Skeletal muscle satellite cell (primary cell): ENCODE measurements around the gene MARCHF10. TPM values are rescaled to one million over a fixed set of nuclear protein-coding genes. Genes with fewer than 3 reads are reported as not detected.
"Not testable (repeated sequence)": the region's sequence is repeated elsewhere in the genome, so short reads cannot be mapped to it uniquely, and the experiment has no call there.

ENCODE experiments used
- H3K27me3 ChIP-seq: 2 replicates; pipeline ENCODE4 v1.7.0; 2013; ENCODE audit warnings: low read length; ENCODE audit not compliant: control insufficient read depth, insufficient read depth
- H3K36me3 ChIP-seq: 2 replicates; pipeline ENCODE4 v1.7.0; 2013; ENCODE audit warnings: mild to moderate bottlenecking, control low read depth, low read length; ENCODE audit not compliant: insufficient read depth
- H3K4me1 ChIP-seq: 2 replicates; pipeline ENCODE4 v1.7.0; 2013; ENCODE audit warnings: low read length; ENCODE audit not compliant: control insufficient read depth, insufficient read depth
- H3K4me2 ChIP-seq: 2 replicates; pipeline ENCODE4 v1.7.0; 2013; ENCODE audit warnings: mild to moderate bottlenecking, low read length
- H3K4me3 ChIP-seq: 2 replicates; pipeline ENCODE4 v1.7.0; 2013; ENCODE audit warnings: low read length
- H3K9ac ChIP-seq: 2 replicates; pipeline ENCODE4 v1.7.0; 2013; ENCODE audit warnings: mild to moderate bottlenecking, low read depth, low read length, moderate library complexity
- H3K9me3 ChIP-seq: replicated peaks from 2 replicates; pipeline ENCODE4 v1.7.0; 2013; ENCODE audit warnings: mild to moderate bottlenecking, control low read depth, low read length
- total RNA-seq: library from RNA; depleted of rRNA; stranded (reverse); fragments of >200 nt; gene quantifications from 2 replicates; pipeline ENCODE4 v1.2.3, GENCODE V29; 2012; rRNA removed

The MARCHF10 gene
- not detected in 2 replicates for total RNA-seq

GRCh38 chr17:62807812-62808575 is at the start of gene MARCHF10:
Gene MARCHF10, minus strand, starts transcription at chr17:62808314. Its CDS starts 6,579 bp downstream, at chr17:62801735.
- H3K4me2 ChIP-seq, result peak within 1 kb of the TSS; percentile 71
- peak within 1 kb of the TSS; percentile 62 for H3K4me3 ChIP-seq
- H3K9me3 ChIP-seq, result no peaks in the 10 kb centered on the region
- peak within 1 kb of the TSS; percentile 23 for H3K9ac ChIP-seq
- peaks cover 31% of the 10 kb centered on the region for H3K4me1 ChIP-seq
- H3K27me3 ChIP-seq, result no peaks in the 10 kb centered on the region
- no peaks in the 10 kb centered on the region for H3K36me3 ChIP-seq

GRCh38 chr17:62857526-62857925 is 49.4 kb upstream of the MARCHF10 start:
- Histone ChIP-seq H3K27me3 (no peaks in the 10 kb centered on the region), H3K36me3 (no peaks in the 10 kb centered on the region), H3K9me3 (no peaks in the 10 kb centered on the region), H3K4me3 (no peak overlapping the region), H3K9ac (no peak overlapping the region), H3K4me2 (no peak overlapping the region), H3K4me1 (peaks cover 26% of the 10 kb centered on the region)

GRCh38 chr17:62856594-62856993 is 48.5 kb upstream of the MARCHF10 start:
- no peaks in the 10 kb centered on the region for H3K36me3 ChIP-seq
- H3K27me3 ChIP-seq, result no peaks in the 10 kb centered on the region
- H3K4me1 ChIP-seq, result peaks cover 22% of the 10 kb centered on the region
- no peak overlapping the region for H3K4me3 ChIP-seq
- no peak overlapping the region for H3K4me2 ChIP-seq
- no peaks in the 10 kb centered on the region for H3K9me3 ChIP-seq
- no peak overlapping the region for H3K9ac ChIP-seq

- no peaks in the 10 kb centered on the region for H3K27me3 ChIP-seq
- H3K9ac ChIP-seq, result no peak overlapping the region
- H3K36me3 ChIP-seq, result no peaks in the 10 kb centered on the region
- H3K4me2 ChIP-seq, result no peak overlapping the region
- H3K9me3 ChIP-seq, result no peaks in the 10 kb centered on the region
- H3K4me3 ChIP-seq, result no peak overlapping the region
- peaks cover 18% of the 10 kb centered on the region for H3K4me1 ChIP-seq
Measured at GRCh38 chr17:62855156-62855555, 47.0 kb upstream of the MARCHF10 start.

- H3K4me1 ChIP-seq, result peaks cover 9% of the 10 kb centered on the region
- H3K27me3 ChIP-seq, result no peaks in the 10 kb centered on the region
- no peaks in the 10 kb centered on the region for H3K9me3 ChIP-seq
- H3K4me2 ChIP-seq, result no peak overlapping the region
- H3K9ac ChIP-seq, result no peak overlapping the region
- no peaks in the 10 kb centered on the region for H3K36me3 ChIP-seq
- no peak overlapping the region for H3K4me3 ChIP-seq
Measured at GRCh38 chr17:62854098-62854680, 46.1 kb upstream of the MARCHF10 start.

- H3K9me3 ChIP-seq, result no peaks in the 10 kb centered on the region
- H3K36me3 ChIP-seq, result no peaks in the 10 kb centered on the region
- no peak overlapping the region for H3K4me2 ChIP-seq
- H3K4me3 ChIP-seq, result no peak overlapping the region
- H3K9ac ChIP-seq, result no peak overlapping the region
- H3K4me1 ChIP-seq, result no peaks in the 10 kb centered on the region
- no peaks in the 10 kb centered on the region for H3K27me3 ChIP-seq
Measured at GRCh38 chr17:62852195-62852594, 44.1 kb upstream of the MARCHF10 start.

GRCh38 chr17:62849591-62850415 is 41.7 kb upstream of the MARCHF10 start:
- H3K9me3 ChIP-seq, H3K27me3 ChIP-seq, H3K4me1 ChIP-seq, H3K4me3 ChIP-seq, H3K36me3 ChIP-seq, H3K4me2 ChIP-seq, H3K9ac ChIP-seq: not testable (repeated sequence)

GRCh38 chr17:62848334-62848733 is 40.2 kb upstream of the MARCHF10 start:
- Histone ChIP-seq H3K4me3 (no peak overlapping the region), H3K4me2 (no peak overlapping the region), H3K36me3 (no peaks in the 10 kb centered on the region), H3K9ac (no peak overlapping the region), H3K9me3 (no peaks in the 10 kb centered on the region), H3K27me3 (no peaks in the 10 kb centered on the region), H3K4me1 (no peaks in the 10 kb centered on the region)

- no peaks in the 10 kb centered on the region for H3K36me3 ChIP-seq
- no peaks in the 10 kb centered on the region for H3K27me3 ChIP-seq
- H3K9me3 ChIP-seq, result no peaks in the 10 kb centered on the region
- no peak overlapping the region for H3K4me3 ChIP-seq
- no peak overlapping the region for H3K4me2 ChIP-seq
- no peak overlapping the region for H3K9ac ChIP-seq
- H3K4me1 ChIP-seq, result no peaks in the 10 kb centered on the region
Measured at GRCh38 chr17:62847426-62847825, 39.3 kb upstream of the MARCHF10 start.

- no peak overlapping the region for H3K4me2 ChIP-seq
- no peaks in the 10 kb centered on the region for H3K4me1 ChIP-seq
- H3K9ac ChIP-seq, result no peak overlapping the region
- no peaks in the 10 kb centered on the region for H3K27me3 ChIP-seq
- H3K36me3 ChIP-seq, result no peaks in the 10 kb centered on the region
- H3K4me3 ChIP-seq, result no peak overlapping the region
- H3K9me3 ChIP-seq, result no peaks in the 10 kb centered on the region
Measured at GRCh38 chr17:62840871-62841270, 32.8 kb upstream of the MARCHF10 start.

- not testable (repeated sequence) for H3K4me3 ChIP-seq, H3K9me3 ChIP-seq, H3K4me2 ChIP-seq, H3K36me3 ChIP-seq, H3K27me3 ChIP-seq, H3K9ac ChIP-seq, H3K4me1 ChIP-seq
Measured at GRCh38 chr17:62833816-62834215, 25.7 kb upstream of the MARCHF10 start.
